ENCODE results near the gene LRRC4.

DNA sequence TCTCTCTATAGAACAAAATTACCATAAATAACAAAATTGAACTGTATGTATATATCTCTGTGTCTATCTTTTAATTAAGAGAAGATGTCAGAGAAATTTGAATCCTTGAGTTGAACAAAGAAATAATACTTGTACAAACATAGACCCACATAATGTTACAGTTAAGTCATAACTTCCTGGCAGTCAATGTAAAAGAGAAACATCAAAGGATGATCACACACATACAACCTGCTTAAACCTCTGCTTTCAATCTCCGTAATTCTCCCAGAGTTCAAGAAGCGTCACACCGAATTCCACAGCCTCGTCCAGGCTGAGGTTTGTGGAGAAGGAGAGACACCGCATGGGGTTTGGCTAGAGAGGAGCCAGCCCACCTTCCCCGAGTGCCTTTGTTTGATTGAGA, 40.1 kb upstream of the LRRC4 start:
- TF ChIP-seq EZH2 (optimal IDR thresholded peaks at IDR 0.05; ENCODE audit: low read depth, low read length) = no peak
- TF ChIP-seq, protein P1, sequence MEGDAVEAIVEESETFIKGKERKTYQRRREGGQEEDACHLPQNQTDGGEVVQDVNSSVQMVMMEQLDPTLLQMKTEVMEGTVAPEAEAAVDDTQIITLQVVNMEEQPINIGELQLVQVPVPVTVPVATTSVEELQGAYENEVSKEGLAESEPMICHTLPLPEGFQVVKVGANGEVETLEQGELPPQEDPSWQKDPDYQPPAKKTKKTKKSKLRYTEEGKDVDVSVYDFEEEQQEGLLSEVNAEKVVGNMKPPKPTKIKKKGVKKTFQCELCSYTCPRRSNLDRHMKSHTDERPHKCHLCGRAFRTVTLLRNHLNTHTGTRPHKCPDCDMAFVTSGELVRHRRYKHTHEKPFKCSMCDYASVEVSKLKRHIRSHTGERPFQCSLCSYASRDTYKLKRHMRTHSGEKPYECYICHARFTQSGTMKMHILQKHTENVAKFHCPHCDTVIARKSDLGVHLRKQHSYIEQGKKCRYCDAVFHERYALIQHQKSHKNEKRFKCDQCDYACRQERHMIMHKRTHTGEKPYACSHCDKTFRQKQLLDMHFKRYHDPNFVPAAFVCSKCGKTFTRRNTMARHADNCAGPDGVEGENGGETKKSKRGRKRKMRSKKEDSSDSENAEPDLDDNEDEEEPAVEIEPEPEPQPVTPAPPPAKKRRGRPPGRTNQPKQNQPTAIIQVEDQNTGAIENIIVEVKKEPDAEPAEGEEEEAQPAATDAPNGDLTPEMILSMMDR (IDR thresholded peaks at IDR 0.05; ENCODE audit: low read length) = no peak
- TF ChIP-seq EZH2phosphoT487 (IDR thresholded peaks at IDR 0.05; ENCODE audit: low read length) = no peak

Measured in MM.1S (cell line).